Lower leg skin (tissue), 4 donors: ENCODE results near the gene TMEM213. TPM values are rescaled to one million over a fixed set of nuclear protein-coding genes. Genes with fewer than 3 reads are reported as not detected.

Source experiments
- DNase-seq, 2 donors: peaks; one replicate each; pipeline ENCODE4 v3.0.0-alpha.2; 2019; ENCODE audit warnings: low spot score in 2 of 2
- H3K4me3 ChIP-seq: fragments of 200-600 bp; sonication (generic); 2 replicates; pipeline ENCODE4 v1.5.1; 2017; ENCODE audit warnings: mild to moderate bottlenecking, low read depth; ENCODE audit not compliant: poor library complexity, severe bottlenecking
- POLR2A ChIP-seq, 2 donors: fragments of 450-650 bp; IDR thresholded peaks; one replicate each; pipeline ENCODE4 v1.6.1; 2016 to 2017; ENCODE audit warnings: antibody characterized with exemption in 2 of 2, mild to moderate bottlenecking in 1 of 2, moderate library complexity in 1 of 2
- WGBS, 2 donors: methylation state at CpG; one replicate each; pipeline ENCODE4 v1.1.5; 2018; 5-methylcytosine and 5-hydroxymethylcytosine counted together
- intact Hi-C: fragments of 100-400 bp; cut with DNase I; formaldehyde crosslinking; loops from one replicate; pipeline ENCODE4 v1.15.0; 2023; ENCODE audit warnings: low total_unique reads
- total RNA-seq, 4 donors: library from RNA; depleted of rRNA; stranded (reverse); fragments of >200 nt; gene quantifications; one replicate each; pipeline ENCODE4 v1.1.0, GENCODE V29; 2016
- TF ChIP-seq, protein P1 (sequence below), 3 donors: fragments of 450-650 bp; IDR thresholded peaks; one replicate each; pipeline ENCODE4 v1.5.1; 2016; ENCODE audit warnings: antibody characterized with exemption in 3 of 3, mild to moderate bottlenecking in 3 of 3, moderate library complexity in 2 of 3

The TMEM213 gene
- total RNA-seq, 4 donors from 2014 or later: 2.5 to 13.3 (median 6.5) TPM

DNA sequence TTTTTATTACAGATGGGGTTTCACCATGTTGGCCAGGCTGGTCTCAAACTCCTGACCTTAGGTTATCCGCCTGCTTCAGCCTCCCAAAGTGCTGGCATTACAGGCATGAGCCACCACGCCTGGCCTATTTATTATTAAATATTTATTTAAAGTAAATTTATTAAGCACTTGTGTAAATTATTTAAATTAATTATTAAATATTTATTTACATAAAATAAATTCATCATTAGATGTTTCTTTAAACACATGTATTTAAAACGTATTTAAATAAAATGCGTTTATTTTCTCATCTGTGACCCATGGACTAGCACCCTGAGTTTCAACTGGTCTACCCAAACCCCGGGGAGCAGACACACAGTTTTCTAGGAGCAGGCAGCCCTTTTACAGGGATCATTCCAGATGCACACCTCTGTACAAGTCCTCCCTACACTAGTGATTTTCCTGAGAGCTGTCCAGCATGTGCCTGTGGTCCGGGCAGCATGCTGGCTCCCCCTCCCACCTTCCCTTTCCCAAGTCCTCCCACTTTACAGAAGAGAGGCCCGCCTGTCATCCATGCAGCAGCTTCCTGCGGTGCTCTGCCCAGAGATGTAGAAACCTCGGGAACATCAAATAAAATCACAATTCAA is 89.4 kb downstream of the TMEM213 start:
- no peak for TF ChIP-seq POLR2A (IDR thresholded peaks at IDR 0.05)
- TF ChIP-seq, protein P1, sequence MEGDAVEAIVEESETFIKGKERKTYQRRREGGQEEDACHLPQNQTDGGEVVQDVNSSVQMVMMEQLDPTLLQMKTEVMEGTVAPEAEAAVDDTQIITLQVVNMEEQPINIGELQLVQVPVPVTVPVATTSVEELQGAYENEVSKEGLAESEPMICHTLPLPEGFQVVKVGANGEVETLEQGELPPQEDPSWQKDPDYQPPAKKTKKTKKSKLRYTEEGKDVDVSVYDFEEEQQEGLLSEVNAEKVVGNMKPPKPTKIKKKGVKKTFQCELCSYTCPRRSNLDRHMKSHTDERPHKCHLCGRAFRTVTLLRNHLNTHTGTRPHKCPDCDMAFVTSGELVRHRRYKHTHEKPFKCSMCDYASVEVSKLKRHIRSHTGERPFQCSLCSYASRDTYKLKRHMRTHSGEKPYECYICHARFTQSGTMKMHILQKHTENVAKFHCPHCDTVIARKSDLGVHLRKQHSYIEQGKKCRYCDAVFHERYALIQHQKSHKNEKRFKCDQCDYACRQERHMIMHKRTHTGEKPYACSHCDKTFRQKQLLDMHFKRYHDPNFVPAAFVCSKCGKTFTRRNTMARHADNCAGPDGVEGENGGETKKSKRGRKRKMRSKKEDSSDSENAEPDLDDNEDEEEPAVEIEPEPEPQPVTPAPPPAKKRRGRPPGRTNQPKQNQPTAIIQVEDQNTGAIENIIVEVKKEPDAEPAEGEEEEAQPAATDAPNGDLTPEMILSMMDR (IDR thresholded peaks at IDR 0.05): no peak
- DNase-seq: no peak
- intact Hi-C loops: no loop called here

More for the DNA sequence above, 89.4 kb downstream of the TMEM213 start:
- WGBS, 2 donors: 89 to 90% methylated on average over 9 of the region's 9 CpGs
- H3K4me3 ChIP-seq: no peak overlapping the region

Other genes with a start within 250 kb of the TMEM213 start
- 1 to 10 TPM in 1 of 4 donors, under 1 TPM in 1, not detected in 2; 0.21 to 1.6 TPM for gene SVOPL, start 96.6 kb upstream of the TMEM213 start, total RNA-seq
- 10 to 100 TPM in 2 of 4 donors, 1 to 10 TPM in 2; 6.0 to 34.1 (median 19.6) TPM for gene ATP6V0A4, start 202 bp downstream of the TMEM213 start, total RNA-seq
- 1 to 10 TPM in 2 of 4 donors, under 1 TPM in 2; 0.27 to 2.8 (median 0.78) TPM for gene KIAA1549, start 183.4 kb downstream of the TMEM213 start, total RNA-seq
- 10 to 100 TPM; 16.2 to 47.4 (median 30.6) TPM for gene ZC3HAV1L, start 238.0 kb downstream of the TMEM213 start, total RNA-seq